ENCODE results near the gene DHCR7. TPM values are rescaled to one million over a fixed set of nuclear protein-coding genes. Genes with fewer than 3 reads are reported as not detected.

DHCR7 gene
- total RNA-seq, 2 experiments from 2014 or later = 66.4 to 68.9 TPM

GRCh38 chr11:71483692-71484091 is 35.5 kb upstream of the DHCR7 start:
- no peak for TF ChIP-seq CTCF (IDR thresholded peaks at IDR 0.05)
- no peak overlapping the region for H3K27ac Mint-ChIP-seq
- ChIA-PET CTCF (no interaction called here), POLR2A (no interaction called here)
- H3K4me1 Mint-ChIP-seq (ENCODE audit: low read depth) = peaks cover 10% of the 10 kb centered on the region
- DNase-seq = no peak
- H3K36me3 Mint-ChIP-seq (ENCODE audit: low read depth) = peaks cover 65% of the 10 kb centered on the region
- intact Hi-C loops (cut with micrococcal nuclease) = no loop called here
- H3K9me3 Mint-ChIP-seq = no peaks in the 10 kb centered on the region
- H3K4me3 Mint-ChIP-seq = no peak overlapping the region
- ATAC-seq = no peak
- H3K27me3 Mint-ChIP-seq = no peaks in the 10 kb centered on the region

DNA sequence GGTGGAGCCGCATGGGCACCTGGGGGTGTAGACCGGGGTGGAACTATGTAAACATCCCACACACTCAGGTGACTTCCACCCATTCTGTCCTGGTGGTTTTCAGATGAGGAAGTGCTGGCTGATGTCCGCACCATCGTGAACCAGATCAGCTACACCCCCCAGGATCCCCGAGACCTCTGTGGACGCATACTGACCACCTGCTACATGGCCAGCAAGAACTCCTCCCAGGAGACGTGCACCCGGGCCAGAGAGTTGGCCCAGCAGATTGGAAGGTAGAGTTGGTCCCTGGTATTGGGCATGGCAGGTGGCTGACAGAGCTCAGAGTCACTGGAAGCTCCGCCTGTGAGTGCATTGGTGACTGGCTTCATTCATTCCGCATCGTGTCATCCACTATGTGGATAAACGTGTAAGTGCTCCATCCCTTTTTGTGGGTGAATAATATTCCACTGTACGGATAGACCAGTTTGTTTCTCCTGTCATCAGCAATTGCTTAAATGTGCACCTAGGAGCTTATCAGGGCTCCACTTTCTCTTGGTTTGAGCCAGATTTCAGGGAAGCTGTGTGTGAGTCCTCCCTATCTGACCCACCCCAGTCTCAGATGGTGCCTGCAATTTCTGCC is 34.7 kb upstream of the DHCR7 start:
- Mint-ChIP-seq H3K27ac (no peak overlapping the region), H3K4me3 (no peak overlapping the region), H3K9me3 (no peaks in the 10 kb centered on the region), H3K36me3 (ENCODE audit: low read depth) (peaks cover 65% of the 10 kb centered on the region), H3K4me1 (ENCODE audit: low read depth) (peaks cover 1% of the 10 kb centered on the region), H3K27me3 (no peaks in the 10 kb centered on the region)
- DNase-seq (no peak), ATAC-seq (no peak)
- CTCF ChIA-PET = no interaction called here
- no peak for TF ChIP-seq CTCF (IDR thresholded peaks at IDR 0.05)
- intact Hi-C loops (cut with micrococcal nuclease) = no loop called here
- POLR2A ChIA-PET = interaction anchor here (0.6 kb wide), 1 partner anchor 1031 kb away, joined by 4 read pairs; no protein-coding TSS in a partner anchor

- no peak for TF ChIP-seq CTCF (IDR thresholded peaks at IDR 0.05)
- peaks cover 67% of the 10 kb centered on the region for H3K36me3 Mint-ChIP-seq (ENCODE audit: low read depth)
- no peak for DNase-seq
- no peak for ATAC-seq
- ChIA-PET CTCF (no interaction called here), POLR2A (no interaction called here)
- no peaks in the 10 kb centered on the region for H3K27me3 Mint-ChIP-seq
- intact Hi-C loops (cut with micrococcal nuclease) = no loop called here
- no peaks in the 10 kb centered on the region for H3K9me3 Mint-ChIP-seq
- H3K4me1 Mint-ChIP-seq (ENCODE audit: low read depth) = no peaks in the 10 kb centered on the region
- no peak overlapping the region for H3K27ac Mint-ChIP-seq
- no peak overlapping the region for H3K4me3 Mint-ChIP-seq
Measured at GRCh38 chr11:71482216-71482615, 34.0 kb upstream of the DHCR7 start.

- ChIA-PET POLR2A (no interaction called here), CTCF (no interaction called here)
- no peak for TF ChIP-seq CTCF (IDR thresholded peaks at IDR 0.05)
- DNase-seq = no peak
- Mint-ChIP-seq H3K36me3 (ENCODE audit: low read depth) (peaks cover 68% of the 10 kb centered on the region), H3K27ac (no peak overlapping the region), H3K4me1 (ENCODE audit: low read depth) (no peaks in the 10 kb centered on the region), H3K4me3 (no peak overlapping the region), H3K9me3 (no peaks in the 10 kb centered on the region), H3K27me3 (no peaks in the 10 kb centered on the region)
- no peak for ATAC-seq
- intact Hi-C loops (cut with micrococcal nuclease) = no loop called here
Measured at GRCh38 chr11:71481101-71481960, 33.1 kb upstream of the DHCR7 start.

- DNase-seq (no peak), ATAC-seq (no peak)
- TF ChIP-seq CTCF (IDR thresholded peaks at IDR 0.05) = no peak
- Mint-ChIP-seq H3K4me3 (no peak overlapping the region), H3K9me3 (no peaks in the 10 kb centered on the region), H3K27me3 (no peaks in the 10 kb centered on the region), H3K36me3 (ENCODE audit: low read depth) (peaks cover 50% of the 10 kb centered on the region), H3K27ac (no peak overlapping the region), H3K4me1 (ENCODE audit: low read depth) (no peaks in the 10 kb centered on the region)
- intact Hi-C loops (cut with micrococcal nuclease) = no loop called here
- CTCF ChIA-PET = no interaction called here
- POLR2A ChIA-PET = no interaction called here
Measured at GRCh38 chr11:71478528-71478840, 30.3 kb upstream of the DHCR7 start.
